Vagina (tissue), 2 donors: ENCODE measurements around the gene PLXDC1. TPM values are rescaled to one million over a fixed set of nuclear protein-coding genes. Genes with fewer than 3 reads are reported as not detected.

Source experiments
- DNase-seq, 2 donors: peaks; one replicate each; pipeline ENCODE4 v3.0.0-alpha.2; 2017; ENCODE audit errors: extremely low spot score in 2 of 2
- H3K27ac ChIP-seq: fragments of 200-600 bp; sonication (generic); one replicate; pipeline ENCODE4 v1.5.1; 2019
- H3K27me3 ChIP-seq: fragments of 200-600 bp; sonication (generic); one replicate; pipeline ENCODE4 v1.5.1; 2019
- H3K36me3 ChIP-seq, 2 donors: fragments of 200-600 bp; sonication (generic); one replicate each; pipeline ENCODE4 v1.5.1; 2017 to 2019
- H3K4me1 ChIP-seq: fragments of 200-600 bp; sonication (generic); one replicate; pipeline ENCODE4 v1.5.1; 2019
- H3K4me3 ChIP-seq, 2 donors: fragments of 200-600 bp; sonication (generic); 1 replicate in 1 of 2; 2 replicates in 1 of 2; pipeline ENCODE4 v1.5.1; 2016 to 2019
- H3K9me3 ChIP-seq: fragments of 200-600 bp; sonication (generic); one replicate; pipeline ENCODE4 v1.5.1; 2019
- CTCF ChIP-seq, 3 experiments: fragments of 450-650 bp in 2 of 3; fragments of 200-600 bp in 1 of 3; sonication (generic) in 1 of 3; IDR thresholded peaks; one replicate each; pipeline ENCODE4 v1.5.1; 2017 to 2019; ENCODE audit warnings: antibody characterized with exemption in 3 of 3, mild to moderate bottlenecking in 2 of 3, moderate library complexity in 2 of 3
- POLR2A ChIP-seq, 2 donors: fragments of 450-650 bp; IDR thresholded peaks; one replicate each; pipeline ENCODE4 v1.6.1; 2017; ENCODE audit warnings: antibody characterized with exemption in 2 of 2, mild to moderate bottlenecking in 2 of 2, moderate library complexity in 2 of 2
- POLR2AphosphoS5 ChIP-seq, 2 donors: sonication (generic); formaldehyde crosslinking; IDR thresholded peaks; one replicate each; pipeline ENCODE4 v1.9.0; 2017; ENCODE audit warnings: antibody characterized with exemption in 2 of 2, mild to moderate bottlenecking in 2 of 2, low read depth in 1 of 2; ENCODE audit not compliant: insufficient read depth in 1 of 2
- intact Hi-C: fragments of 100-400 bp; cut with DNase I; formaldehyde crosslinking; loops from one replicate; pipeline ENCODE4 v1.15.1; 2023
- total RNA-seq: library from RNA; depleted of rRNA; stranded (reverse); fragments of >200 nt; gene quantifications from one replicate; pipeline ENCODE4 v1.2.3, GENCODE V29; 2016

Gene PLXDC1
- 6.6 TPM for total RNA-seq

- Histone ChIP-seq H3K9me3 (no peaks in the 10 kb centered on the region), H3K27ac (peak within 1 kb of the TSS; percentile 100)
Measured at GRCh38 chr17:39151150-39151942, at the start of gene PLXDC1. TSS of gene PLXDC1 (minus strand) at chr17:39151637. CDS start at chr17:39151437, 200 bp downstream.

GRCh38 chr17:39200957-39201510 lies 49.6 kb upstream of the PLXDC1 start:
- H3K36me3 ChIP-seq = peaks cover 0 to 40% of the 10 kb centered on the region in 2 donors
- peak overlapping the region; percentile 95 for H3K27ac ChIP-seq
- intact Hi-C loops = no loop called here
- H3K9me3 ChIP-seq = no peaks in the 10 kb centered on the region
- peak overlapping the region; percentile 84 to 87 for H3K4me3 ChIP-seq
- no peak for TF ChIP-seq POLR2A (IDR thresholded peaks at IDR 0.05)
- no peak for TF ChIP-seq CTCF (IDR thresholded peaks at IDR 0.05)
- no peak for TF ChIP-seq POLR2AphosphoS5 (IDR thresholded peaks at IDR 0.05; ENCODE audit: insufficient read depth in 1 of 2, low read depth in 1 of 2)
- H3K27me3 ChIP-seq = no peaks in the 10 kb centered on the region
- peaks cover 49% of the 10 kb centered on the region for H3K4me1 ChIP-seq
- DNase-seq = no peak

More at GRCh38 chr17:39151150-39151942, at the start of gene PLXDC1:
- intact Hi-C loops = loop anchor here (5.0 kb wide), 2 partner anchors 79 to 279 kb away; partner anchors contain the start of gene LASP1
- DNase-seq = no peak
- H3K27me3 ChIP-seq = no peaks in the 10 kb centered on the region
- no peaks in the 10 kb centered on the region for H3K36me3 ChIP-seq
- peak within 1 kb of the TSS; percentile 75 to 88 for H3K4me3 ChIP-seq
- peaks cover 21% of the 10 kb centered on the region for H3K4me1 ChIP-seq
- TF ChIP-seq POLR2A (IDR thresholded peaks at IDR 0.05) (no peak), POLR2AphosphoS5 (IDR thresholded peaks at IDR 0.05; ENCODE audit: insufficient read depth in 1 of 2, low read depth in 1 of 2) (no peak), CTCF (IDR thresholded peaks at IDR 0.05) (no peak)

- Histone ChIP-seq H3K4me1 (peaks cover 56% of the 10 kb centered on the region), H3K27ac (peak within 1 kb of the TSS; percentile 95), H3K36me3 (peaks cover 0 to 40% of the 10 kb centered on the region in 2 donors), H3K4me3 (peak within 1 kb of the TSS; percentile 84 to 87), H3K9me3 (no peaks in the 10 kb centered on the region), H3K27me3 (no peaks in the 10 kb centered on the region)
- no peak for DNase-seq
- TF ChIP-seq POLR2AphosphoS5 (IDR thresholded peaks at IDR 0.05; ENCODE audit: insufficient read depth in 1 of 2, low read depth in 1 of 2) (peak; percentile 87 to 92), CTCF (IDR thresholded peaks at IDR 0.05) (no peak), POLR2A (IDR thresholded peaks at IDR 0.05) (no peak)
- intact Hi-C loops = no loop called here
Measured at GRCh38 chr17:39200070-39200879, 48.8 kb upstream of the PLXDC1 start, which contains the start of gene RPL19. TSS of gene RPL19 (plus strand) at chr17:39200283. CDS start at chr17:39200345, 62 bp downstream.

GRCh38 chr17:39199820-39200069 lies 48.3 kb upstream of the PLXDC1 start:
- TF ChIP-seq POLR2A (IDR thresholded peaks at IDR 0.05) (peak in 1 of 2 donors; percentile 61), CTCF (IDR thresholded peaks at IDR 0.05) (no peak), POLR2AphosphoS5 (IDR thresholded peaks at IDR 0.05; ENCODE audit: insufficient read depth in 1 of 2, low read depth in 1 of 2) (peak in 1 of 2 donors; percentile 100)
- Histone ChIP-seq H3K27ac (peak overlapping the region; percentile 95), H3K27me3 (no peaks in the 10 kb centered on the region), H3K36me3 (peaks cover 0 to 35% of the 10 kb centered on the region in 2 donors), H3K4me3 (peak overlapping the region; percentile 84 to 87), H3K9me3 (no peaks in the 10 kb centered on the region), H3K4me1 (peaks cover 62% of the 10 kb centered on the region)
- DNase-seq = peak in 1 of 2 donors; percentile 95
- intact Hi-C loops = no loop called here
